ENCODE measurements around the gene MCEE. TPM values are rescaled to one million over a fixed set of nuclear protein-coding genes. Genes with fewer than 3 reads are reported as not detected.
A peak's percentile ranks its signal among the peaks of the same experiment; 100 is the strongest.
"Not testable (repeated sequence)": the region's sequence is repeated elsewhere in the genome, so short reads cannot be mapped to it uniquely, and the experiment has no call there.

The MCEE gene
- 10 to 100 TPM; 19.0 to 45.2 (median 33.3) TPM for total RNA-seq

DNA sequence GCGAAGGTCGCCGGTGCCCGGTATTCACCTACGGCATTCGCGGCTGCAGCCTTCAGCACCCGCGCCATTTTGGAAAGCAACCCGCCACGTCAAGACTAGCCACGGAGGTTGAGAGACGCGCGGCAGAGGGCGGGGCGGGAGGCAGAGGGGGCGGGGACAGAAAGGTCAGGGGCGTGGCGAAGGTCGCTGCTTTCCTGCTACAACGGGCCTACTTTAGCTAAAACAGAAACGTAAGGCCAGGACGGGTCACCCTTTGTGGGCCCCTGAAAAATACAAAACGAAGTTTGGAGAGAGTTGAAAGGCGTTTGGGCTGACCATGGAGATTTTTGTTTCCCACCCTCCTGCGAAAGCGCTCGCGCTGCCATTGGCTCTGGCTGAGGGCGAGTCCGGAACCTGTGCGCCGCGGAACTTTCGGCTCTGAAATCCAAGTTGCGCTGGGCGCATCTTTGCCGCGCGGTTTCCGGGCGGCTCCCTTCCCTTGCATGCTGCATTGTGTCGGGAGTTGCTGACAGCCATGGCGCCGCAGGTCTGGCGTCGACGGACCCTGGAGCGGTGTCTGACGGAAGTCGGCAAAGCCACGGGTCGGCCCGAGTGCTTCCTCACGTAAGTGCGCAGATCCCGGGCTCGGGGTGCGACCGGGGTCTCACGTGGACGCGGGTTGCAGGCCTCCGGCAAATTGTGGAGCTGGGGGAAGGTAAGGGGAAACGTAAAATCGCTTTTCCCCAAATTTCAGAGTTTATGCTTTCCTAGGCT is at the start of gene MCEE, which contains the start of gene MPHOSPH10:
TSS of gene MCEE (minus strand) at position 78 of the 753 bp plus-strand sequence. CDS start at position 68, 10 bp downstream.
TSS of gene MPHOSPH10 (plus strand) at position 483 of the 753 bp plus-strand sequence. CDS start at position 515, 32 bp downstream.
- peak within 1 kb of the TSS; percentile 71 for H3K4me3 ChIP-seq (ENCODE audit: low read depth, poor library complexity, severe bottlenecking)
- WGBS, 2 donors = 0% methylated on average over 54 to 61 of the region's 67 CpGs
- DNase-seq (ENCODE audit: low spot score in 2 of 2) = peak; percentile 90 to 98
- intact Hi-C loops (cut with DNase I; ENCODE audit: low total_unique reads) = no loop called here
- peak in 1 of 2 donors; percentile 31 for TF ChIP-seq POLR2A (IDR thresholded peaks at IDR 0.05)
- TF ChIP-seq, protein P1, sequence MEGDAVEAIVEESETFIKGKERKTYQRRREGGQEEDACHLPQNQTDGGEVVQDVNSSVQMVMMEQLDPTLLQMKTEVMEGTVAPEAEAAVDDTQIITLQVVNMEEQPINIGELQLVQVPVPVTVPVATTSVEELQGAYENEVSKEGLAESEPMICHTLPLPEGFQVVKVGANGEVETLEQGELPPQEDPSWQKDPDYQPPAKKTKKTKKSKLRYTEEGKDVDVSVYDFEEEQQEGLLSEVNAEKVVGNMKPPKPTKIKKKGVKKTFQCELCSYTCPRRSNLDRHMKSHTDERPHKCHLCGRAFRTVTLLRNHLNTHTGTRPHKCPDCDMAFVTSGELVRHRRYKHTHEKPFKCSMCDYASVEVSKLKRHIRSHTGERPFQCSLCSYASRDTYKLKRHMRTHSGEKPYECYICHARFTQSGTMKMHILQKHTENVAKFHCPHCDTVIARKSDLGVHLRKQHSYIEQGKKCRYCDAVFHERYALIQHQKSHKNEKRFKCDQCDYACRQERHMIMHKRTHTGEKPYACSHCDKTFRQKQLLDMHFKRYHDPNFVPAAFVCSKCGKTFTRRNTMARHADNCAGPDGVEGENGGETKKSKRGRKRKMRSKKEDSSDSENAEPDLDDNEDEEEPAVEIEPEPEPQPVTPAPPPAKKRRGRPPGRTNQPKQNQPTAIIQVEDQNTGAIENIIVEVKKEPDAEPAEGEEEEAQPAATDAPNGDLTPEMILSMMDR (IDR thresholded peaks at IDR 0.05) = no peak

GRCh38 chr2:71178836-71179235 is 48.8 kb upstream of the MCEE start:
- 74 to 81% methylated on average over 8 of the region's 8 CpGs for WGBS, 2 donors
- intact Hi-C loops (cut with DNase I; ENCODE audit: low total_unique reads); DNase-seq (ENCODE audit: low spot score in 2 of 2); H3K4me3 ChIP-seq (ENCODE audit: low read depth, poor library complexity, severe bottlenecking): not testable (repeated sequence)

- DNase-seq (ENCODE audit: low spot score in 2 of 2) = no peak
- WGBS, 2 donors = 58 to 71% methylated on average over 3 of the region's 3 CpGs
- intact Hi-C loops (cut with DNase I; ENCODE audit: low total_unique reads) = no loop called here
Observed at GRCh38 chr2:71174207-71174606, 44.2 kb upstream of the MCEE start.

GRCh38 chr2:71173096-71173495 is 43.1 kb upstream of the MCEE start:
- 45 to 89% methylated on average over 1 of the region's 1 CpG for WGBS, 2 donors
- no peak for TF ChIP-seq POLR2A (IDR thresholded peaks at IDR 0.05)
- TF ChIP-seq, protein P1 (IDR thresholded peaks at IDR 0.05) = no peak
- DNase-seq (ENCODE audit: low spot score in 2 of 2) = no peak
- H3K4me3 ChIP-seq (ENCODE audit: low read depth, poor library complexity, severe bottlenecking) = no peak overlapping the region
- intact Hi-C loops (cut with DNase I; ENCODE audit: low total_unique reads) = no loop called here

More at GRCh38 chr2:71174207-71174606, 44.2 kb upstream of the MCEE start:
- H3K4me3 ChIP-seq (ENCODE audit: low read depth, poor library complexity, severe bottlenecking) = no peak overlapping the region
- TF ChIP-seq POLR2A (IDR thresholded peaks at IDR 0.05) = no peak

DNA sequence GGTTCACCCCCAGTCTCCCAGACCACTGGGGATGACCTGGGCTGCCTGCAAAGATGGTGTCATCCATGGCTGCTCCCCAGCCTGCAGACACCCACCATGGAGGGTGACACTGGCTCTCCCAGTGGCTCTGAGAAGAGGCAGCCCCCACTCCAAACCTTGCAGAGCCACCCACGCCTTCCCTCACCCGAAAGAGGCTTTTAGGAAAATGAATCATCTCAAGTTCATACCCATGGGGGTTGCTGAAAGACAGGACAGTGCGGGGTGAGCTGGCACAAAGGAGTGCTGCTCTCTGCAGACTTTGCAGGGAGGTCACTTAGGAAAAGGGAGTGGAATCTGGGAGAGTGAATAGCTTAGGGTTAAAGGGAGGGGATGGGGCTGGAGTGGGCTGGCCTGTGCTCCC is 36.8 kb upstream of the MCEE start:
- DNase-seq (ENCODE audit: low spot score in 2 of 2) = no peak
- no peak overlapping the region for H3K4me3 ChIP-seq (ENCODE audit: low read depth, poor library complexity, severe bottlenecking)
- 53 to 55% methylated on average over 3 of the region's 3 CpGs for WGBS, 2 donors
- TF ChIP-seq POLR2A (IDR thresholded peaks at IDR 0.05) = no peak
- TF ChIP-seq, protein P1 (IDR thresholded peaks at IDR 0.05) = no peak
- intact Hi-C loops (cut with DNase I; ENCODE audit: low total_unique reads) = no loop called here

DNA sequence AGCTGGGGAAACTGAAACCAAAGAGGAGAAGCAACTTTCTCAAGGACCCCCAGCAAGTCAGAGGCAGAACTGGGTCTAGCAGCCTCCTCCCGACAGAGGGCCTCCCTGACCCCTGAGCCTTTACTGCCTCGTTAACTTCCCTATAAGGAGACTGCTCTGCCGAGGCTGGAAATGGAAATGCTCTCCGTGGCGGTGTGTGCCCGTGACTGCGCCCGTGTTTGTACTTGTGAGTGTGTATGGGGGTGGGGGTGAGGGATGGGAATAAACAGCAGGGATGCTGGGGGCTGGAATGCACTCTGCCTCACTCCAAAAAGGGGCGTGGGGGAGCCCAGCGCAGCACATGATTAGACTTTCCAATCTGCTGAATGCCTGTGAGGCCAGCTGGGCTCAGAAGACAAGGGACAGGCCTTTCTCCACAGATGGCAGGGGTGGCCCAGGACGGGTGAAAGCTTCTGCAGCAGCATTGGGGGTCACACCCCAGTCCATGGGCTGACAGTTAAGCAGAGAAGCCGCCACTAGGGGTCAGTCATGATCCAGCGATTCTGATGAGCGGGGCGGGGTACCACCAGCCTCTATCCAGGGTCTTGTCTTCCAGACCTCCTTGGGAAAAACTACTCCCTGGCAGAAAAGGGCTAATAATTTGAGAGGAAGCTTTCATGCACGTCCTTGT is 27.2 kb upstream of the MCEE start:
- TF ChIP-seq, protein P1 (IDR thresholded peaks at IDR 0.05) = no peak
- no peak for TF ChIP-seq POLR2A (IDR thresholded peaks at IDR 0.05)
- intact Hi-C loops (cut with DNase I; ENCODE audit: low total_unique reads) = no loop called here
- WGBS, 2 donors = 6 to 12% methylated on average over 16 of the region's 16 CpGs
- no peak for DNase-seq (ENCODE audit: low spot score in 2 of 2)
- H3K4me3 ChIP-seq (ENCODE audit: low read depth, poor library complexity, severe bottlenecking) = no peak overlapping the region

Measured in lower leg skin (tissue), 4 donors.